BLaER1 treated with 17β-estradiol and CSF1 and Interleukin-3, amounts not matched to agents 10 nM and 100 nM (cell line): ENCODE data around the gene FDXR.

ENCODE experiments used
- H3K27ac ChIP-seq, 11 experiments: shearing (Covaris generic); formaldehyde crosslinking; 2 replicates each; pipeline ENCODE4 v1.8.1; 2022
- H3K27me3 ChIP-seq, 11 experiments: shearing (Covaris generic); formaldehyde crosslinking; 2 replicates each; pipeline ENCODE4 v1.8.1; 2022
- H3K36me3 ChIP-seq, 11 experiments: shearing (Covaris generic); formaldehyde crosslinking; 2 replicates each; pipeline ENCODE4 v1.8.1; 2022
- H3K4me1 ChIP-seq, 10 experiments: shearing (Covaris generic); formaldehyde crosslinking; 2 replicates each; pipeline ENCODE4 v1.8.1; 2022
- H3K4me2 ChIP-seq, 11 experiments: shearing (Covaris generic); formaldehyde crosslinking; 2 replicates each; pipeline ENCODE4 v1.8.1; 2022
- H3K4me3 ChIP-seq, 10 experiments: shearing (Covaris generic); formaldehyde crosslinking; 2 replicates each; pipeline ENCODE4 v1.8.1; 2022
- H3K9ac ChIP-seq, 11 experiments: shearing (Covaris generic); formaldehyde crosslinking; 2 replicates each; pipeline ENCODE4 v1.8.1; 2022
- H3K9me3 ChIP-seq, 11 experiments: shearing (Covaris generic); formaldehyde crosslinking; replicated peaks in 1 of 11; 2 replicates each; pipeline ENCODE4 v1.8.1; 2022
- H4K20me1 ChIP-seq, 11 experiments: shearing (Covaris generic); formaldehyde crosslinking; 2 replicates each; pipeline ENCODE4 v1.8.1; 2022
- Cebpa-rat ChIP-seq, 11 experiments: shearing (Covaris generic); IDR thresholded peaks; 2 replicates each; pipeline ENCODE4 v1.8.1; 2022

FDXR gene

DNA sequence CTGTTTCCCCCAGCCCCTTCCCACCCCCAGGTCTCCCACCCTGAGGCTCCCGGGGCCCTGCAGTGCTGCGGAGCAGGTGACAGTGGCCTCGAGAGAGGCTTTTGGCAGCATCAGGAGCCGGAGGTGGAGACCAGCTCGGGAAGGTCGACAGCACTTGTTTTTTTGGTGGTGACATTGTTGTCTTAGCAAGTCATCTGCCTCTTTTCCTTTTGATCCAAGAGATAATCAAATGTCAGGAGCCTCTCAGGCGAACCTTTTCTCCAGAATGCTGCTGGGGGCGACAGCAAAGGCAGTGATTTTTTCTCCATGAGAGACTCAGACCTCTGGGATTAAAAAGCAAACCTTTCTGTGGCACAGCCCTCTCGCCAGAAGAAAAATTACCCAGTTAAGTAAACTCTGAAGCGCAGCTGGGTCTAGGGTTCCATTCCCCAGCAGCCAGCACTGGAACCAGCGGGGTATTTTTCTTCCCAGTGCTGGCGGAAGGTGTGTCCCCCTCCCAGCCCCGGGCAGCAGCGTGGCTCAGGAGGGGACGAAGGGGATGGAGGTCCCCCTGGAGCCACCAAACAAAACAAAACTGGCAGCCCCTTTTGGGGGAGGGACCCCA, 50.4 kb downstream of the FDXR start:
- peak overlapping the region in 1 of 11 experiments; percentile 14; a peak in 3 of 22 replicates for H3K27ac ChIP-seq
- TF ChIP-seq Cebpa-rat (IDR thresholded peaks at IDR 0.05): no peak
- peaks cover 0 to 100% (median 80%) of the 10 kb centered on the region in 11 experiments; a peak in 18 of 22 replicates for H3K36me3 ChIP-seq
- peak overlapping the region in 5 of 11 experiments; percentile 20 to 93 (median 74); a peak in 9 of 22 replicates for H3K4me2 ChIP-seq
- H3K9me3 ChIP-seq: no peaks in the 10 kb centered on the region
- no peak overlapping the region for H3K4me3 ChIP-seq
- H3K4me1 ChIP-seq: peaks cover 0 to 89% (median 64%) of the 10 kb centered on the region in 10 experiments; a peak in 16 of 20 replicates
- H4K20me1 ChIP-seq: peaks cover 4 to 100% (median 71%) of the 10 kb centered on the region in 11 experiments; a peak in 17 of 22 replicates
- H3K9ac ChIP-seq: peak overlapping the region in 2 of 11 experiments; percentile 25 to 29; a peak in 1 of 22 replicates
- H3K27me3 ChIP-seq: 0 out of 22 replicates have a peak, but pooled peaks cover 0 to 4% (median 0%) of the 10 kb centered on the region in 11 experiments

DNA sequence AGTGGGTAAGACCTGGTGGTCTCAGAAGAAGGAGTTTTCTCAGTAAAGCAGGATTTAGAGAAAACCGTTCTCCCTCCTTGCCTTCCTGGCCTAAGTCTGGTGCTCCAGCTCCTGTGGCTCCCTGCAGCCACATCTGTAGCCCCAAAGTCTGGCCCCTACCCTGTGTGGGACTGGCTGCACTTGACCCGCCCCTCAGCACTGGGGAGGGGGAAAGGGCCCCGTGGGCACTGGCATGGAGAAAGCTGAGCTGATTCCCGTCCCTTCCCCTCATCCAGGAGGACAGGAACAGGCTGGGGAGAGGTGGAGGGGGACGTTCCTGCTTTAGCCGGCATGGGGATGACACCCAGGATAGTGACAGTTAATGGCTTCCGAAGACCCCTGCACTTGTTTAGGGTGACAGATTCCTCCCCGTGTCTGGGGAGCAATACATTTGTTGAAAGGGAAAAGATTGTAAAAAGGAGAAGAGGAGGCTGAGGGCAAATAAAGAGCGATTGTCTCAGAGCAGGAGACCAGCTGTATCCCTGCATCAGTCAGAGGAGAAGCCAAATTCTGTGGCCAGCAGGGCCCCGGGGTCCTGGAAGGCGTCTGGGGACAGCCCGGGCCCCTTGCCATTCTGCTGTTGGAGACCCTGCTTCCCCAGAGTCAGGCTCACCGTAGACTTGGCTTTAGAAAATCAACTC, 51.0 kb downstream of the FDXR start:
- no peak for TF ChIP-seq Cebpa-rat (IDR thresholded peaks at IDR 0.05)
- H3K9me3 ChIP-seq: no peaks in the 10 kb centered on the region
- peaks cover 0 to 89% (median 68%) of the 10 kb centered on the region in 10 experiments; a peak in 16 of 20 replicates for H3K4me1 ChIP-seq
- no peak overlapping the region for H3K4me3 ChIP-seq
- peak overlapping the region in 7 of 11 experiments; percentile 24 to 93 (median 74); a peak in 11 of 22 replicates for H3K4me2 ChIP-seq
- peak overlapping the region in 2 of 11 experiments; percentile 31 to 39; a peak in 2 of 22 replicates for H3K9ac ChIP-seq
- H4K20me1 ChIP-seq: peaks cover 4 to 100% (median 76%) of the 10 kb centered on the region in 11 experiments; a peak in 17 of 22 replicates
- H3K27me3 ChIP-seq: 0 out of 22 replicates have a peak, but pooled peaks cover 0 to 4% (median 0%) of the 10 kb centered on the region in 11 experiments
- H3K27ac ChIP-seq: no peak overlapping the region
- peaks cover 0 to 100% (median 86%) of the 10 kb centered on the region in 11 experiments; a peak in 18 of 22 replicates for H3K36me3 ChIP-seq

DNA sequence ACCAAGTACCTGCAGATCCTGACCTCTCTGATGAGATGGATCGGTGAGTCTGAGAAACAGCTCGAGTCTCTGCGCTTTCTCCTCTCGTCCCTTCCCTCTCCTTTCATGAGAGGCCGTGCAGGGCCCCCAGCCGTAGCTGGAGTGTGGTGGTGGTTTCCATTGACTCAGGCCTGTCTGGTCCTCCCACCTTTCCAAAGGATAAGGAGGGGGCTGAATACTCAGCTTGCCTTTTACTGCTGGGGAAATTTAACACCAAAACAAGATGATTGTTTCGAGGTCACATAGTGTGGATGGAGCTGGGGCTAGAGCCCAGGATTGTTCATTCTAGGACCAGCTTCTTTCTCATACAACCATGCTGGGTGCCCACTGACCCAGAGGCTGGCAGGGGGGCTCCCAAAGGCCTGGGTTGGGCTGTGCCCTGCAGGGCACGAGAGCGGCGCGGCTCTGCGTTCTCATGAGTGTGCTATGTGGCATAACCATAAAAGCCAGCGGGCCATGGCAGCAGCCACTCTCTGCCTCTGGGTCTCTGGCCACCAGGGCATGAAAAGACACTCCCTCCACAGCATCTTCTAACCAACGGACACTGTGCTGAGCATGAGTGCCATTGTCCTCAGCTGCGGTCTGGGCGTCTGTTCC, 52.9 kb downstream of the FDXR start:
- no peak overlapping the region for H3K4me3 ChIP-seq
- peak overlapping the region in 4 of 11 experiments; percentile 18 to 46 (median 28); a peak in 5 of 22 replicates for H3K9ac ChIP-seq
- peaks cover 4 to 100% (median 77%) of the 10 kb centered on the region in 11 experiments; a peak in 16 of 22 replicates for H4K20me1 ChIP-seq
- no peak for TF ChIP-seq Cebpa-rat (IDR thresholded peaks at IDR 0.05)
- peaks cover 0 to 100% (median 73%) of the 10 kb centered on the region in 11 experiments; a peak in 17 of 22 replicates for H3K36me3 ChIP-seq
- no peaks in the 10 kb centered on the region for H3K9me3 ChIP-seq
- peak overlapping the region in 2 of 11 experiments; percentile 4 to 10; a peak in 2 of 22 replicates for H3K27ac ChIP-seq
- H3K27me3 ChIP-seq: 0 out of 22 replicates have a peak, but pooled peaks cover 0 to 4% (median 0%) of the 10 kb centered on the region in 11 experiments
- peak overlapping the region in 9 of 11 experiments; percentile 14 to 93 (median 69); a peak in 16 of 22 replicates for H3K4me2 ChIP-seq
- peaks cover 13 to 96% (median 82%) of the 10 kb centered on the region in 10 experiments for H3K4me1 ChIP-seq

DNA sequence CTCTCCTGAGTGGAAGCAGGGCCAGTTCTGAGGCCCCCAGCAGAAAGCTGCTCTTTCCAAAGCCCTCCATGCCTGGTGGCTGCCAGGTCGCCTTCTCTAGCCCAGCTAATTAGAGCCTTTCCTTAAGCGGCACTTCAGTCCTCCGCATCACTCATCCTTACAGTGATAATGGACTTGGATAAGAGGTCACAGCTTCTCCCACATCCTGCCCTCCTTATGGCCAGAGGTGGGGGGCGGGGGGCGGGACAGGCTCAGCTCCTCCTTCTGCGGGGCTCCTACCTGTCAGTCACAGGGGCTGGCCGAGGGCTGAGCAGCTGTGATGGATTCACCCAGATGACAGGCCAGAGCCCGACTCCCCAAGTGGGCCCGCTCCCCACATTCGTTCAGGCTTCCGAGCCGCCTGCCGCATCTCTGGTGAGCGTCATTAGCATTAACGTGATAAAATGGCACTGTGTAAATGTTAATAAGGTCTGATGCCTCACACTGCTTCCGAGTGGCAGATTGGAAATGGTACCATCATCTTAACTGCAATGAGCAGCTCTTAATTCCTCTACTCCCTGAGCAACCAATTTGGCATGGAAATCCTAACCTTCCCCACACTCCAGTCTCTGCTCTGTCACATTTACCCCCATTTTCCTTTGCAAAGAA, 54.4 kb downstream of the FDXR start:
- no peak overlapping the region for H3K27ac ChIP-seq
- peaks cover 0 to 99% (median 79%) of the 10 kb centered on the region in 11 experiments; a peak in 16 of 22 replicates for H4K20me1 ChIP-seq
- 0 out of 22 replicates have a peak, but pooled peaks cover 0 to 4% (median 0%) of the 10 kb centered on the region in 11 experiments for H3K27me3 ChIP-seq
- H3K4me3 ChIP-seq: no peak overlapping the region
- no peak for TF ChIP-seq Cebpa-rat (IDR thresholded peaks at IDR 0.05)
- peak overlapping the region in 9 of 11 experiments; percentile 1 to 93 (median 69); a peak in 15 of 22 replicates for H3K4me2 ChIP-seq
- H3K9me3 ChIP-seq: 0 out of 22 replicates have a peak, but pooled peaks cover 0 to 3% (median 0%) of the 10 kb centered on the region in 11 experiments
- H3K4me1 ChIP-seq: peaks cover 28 to 99% (median 91%) of the 10 kb centered on the region in 10 experiments
- H3K36me3 ChIP-seq: peaks cover 0 to 96% (median 72%) of the 10 kb centered on the region in 11 experiments; a peak in 17 of 22 replicates
- no peak overlapping the region for H3K9ac ChIP-seq

DNA sequence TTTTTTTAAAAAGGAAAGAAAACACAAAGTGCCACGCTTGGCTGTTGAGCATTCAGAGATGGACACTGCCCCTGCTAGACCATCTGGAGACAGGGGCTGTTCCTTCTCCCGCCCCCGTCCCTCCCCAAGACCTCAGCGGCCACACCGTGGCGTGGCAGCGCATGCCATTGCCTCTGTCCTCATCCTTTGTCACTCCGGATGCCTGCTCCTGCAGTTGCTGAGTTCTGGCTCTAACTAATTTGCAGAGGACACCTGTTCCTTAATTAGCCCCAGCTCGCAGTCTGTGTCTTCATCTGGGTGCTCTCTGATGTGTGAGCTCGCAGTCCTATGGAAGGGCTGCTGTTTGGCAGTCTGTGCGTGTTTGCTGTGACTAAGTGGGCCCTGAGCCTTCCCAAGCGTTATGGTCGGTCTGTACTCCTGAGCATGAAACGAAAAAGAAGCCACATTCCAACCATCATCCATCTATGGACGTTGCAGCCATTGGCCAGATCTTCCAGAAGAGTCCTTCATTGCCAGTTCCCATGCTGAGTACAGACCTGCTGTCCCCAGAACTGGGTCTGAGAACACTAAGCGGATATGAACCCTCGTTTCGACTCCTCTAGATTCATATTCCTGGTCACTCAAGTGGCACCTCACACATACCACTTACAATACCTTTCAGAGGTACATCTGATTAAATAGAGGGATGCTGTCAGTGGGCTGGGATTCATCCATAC, 55.7 kb downstream of the FDXR start:
- H4K20me1 ChIP-seq: peaks cover 0 to 99% (median 75%) of the 10 kb centered on the region in 11 experiments; a peak in 15 of 22 replicates

DNA sequence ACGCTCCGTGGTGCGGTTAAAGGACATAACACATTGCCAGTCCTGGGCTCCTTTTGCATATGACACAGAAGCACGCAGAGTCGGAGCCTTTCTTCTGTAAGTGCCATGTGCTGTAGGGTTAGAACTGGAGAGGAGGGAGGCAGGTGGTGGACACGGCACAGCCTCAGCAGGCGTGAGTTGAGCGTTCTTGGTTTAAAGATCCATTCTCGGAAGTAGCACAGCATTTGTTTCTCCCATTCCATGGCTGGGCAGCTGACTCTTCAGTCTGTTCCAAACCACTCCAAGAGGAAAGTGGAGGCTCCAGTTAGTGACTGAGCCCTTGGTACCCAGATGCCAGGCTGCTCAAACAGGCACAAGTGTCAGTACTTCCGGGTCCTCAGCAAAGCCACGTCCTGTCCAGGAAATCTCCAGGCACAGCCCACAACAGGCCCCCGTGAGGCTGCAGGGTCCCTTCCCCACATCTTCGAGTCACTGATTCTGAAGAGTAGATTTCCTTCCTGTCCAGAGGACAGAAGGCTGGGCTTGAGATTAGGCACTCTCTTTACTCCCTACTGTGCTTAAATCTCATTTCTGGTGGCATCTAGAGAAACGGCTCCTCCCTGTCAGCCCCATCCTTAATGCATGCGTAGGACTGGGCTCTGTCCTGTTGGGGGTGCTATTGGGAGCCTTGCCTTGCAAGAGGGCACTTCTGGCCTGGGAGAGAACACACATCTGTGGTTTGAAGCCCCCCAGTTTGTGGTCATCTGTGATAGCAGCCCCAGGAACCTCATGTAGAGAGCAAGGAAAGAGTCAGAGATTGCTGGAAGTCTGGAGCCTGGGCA, 57.0 kb downstream of the FDXR start:
- Histone ChIP-seq H3K4me3 (no peak overlapping the region), H3K9ac (0 out of 22 replicates have a peak overlapping the region, but pooled peaks of 4 of the 11 experiments have one; percentile 2 to 33 (median 24)), H3K36me3 (peaks cover 0 to 87% (median 59%) of the 10 kb centered on the region in 11 experiments; a peak in 17 of 22 replicates), H3K4me1 (peaks cover 55 to 100% (median 93%) of the 10 kb centered on the region in 10 experiments), H3K4me2 (peak overlapping the region; percentile 64 to 93 (median 82)), H3K9me3 (0 out of 22 replicates have a peak, but pooled peaks cover 0 to 3% (median 0%) of the 10 kb centered on the region in 11 experiments), H4K20me1 (peaks cover 0 to 99% (median 73%) of the 10 kb centered on the region in 11 experiments; a peak in 16 of 22 replicates), H3K27me3 (0 out of 22 replicates have a peak, but pooled peaks cover 0 to 4% (median 0%) of the 10 kb centered on the region in 11 experiments), H3K27ac (peak overlapping the region in 5 of 11 experiments; percentile 19 to 58 (median 45); a peak in 8 of 22 replicates)
- no peak for TF ChIP-seq Cebpa-rat (IDR thresholded peaks at IDR 0.05)

More for the DNA sequence above, 55.7 kb downstream of the FDXR start:
- Histone ChIP-seq H3K4me1 (peaks cover 42 to 100% (median 93%) of the 10 kb centered on the region in 10 experiments), H3K4me3 (no peak overlapping the region), H3K4me2 (peak overlapping the region in 5 of 11 experiments; percentile 64 to 93 (median 82); a peak in 9 of 22 replicates), H3K27me3 (0 out of 22 replicates have a peak, but pooled peaks cover 0 to 4% (median 0%) of the 10 kb centered on the region in 11 experiments), H3K36me3 (peaks cover 0 to 94% (median 67%) of the 10 kb centered on the region in 11 experiments; a peak in 17 of 22 replicates), H3K27ac (no peak overlapping the region), H3K9ac (no peak overlapping the region), H3K9me3 (0 out of 22 replicates have a peak, but pooled peaks cover 0 to 3% (median 0%) of the 10 kb centered on the region in 11 experiments)
- TF ChIP-seq Cebpa-rat (IDR thresholded peaks at IDR 0.05): no peak
